Measurements from ENCODE around the gene FRMD5. TPM values are rescaled to one million over a fixed set of nuclear protein-coding genes. Genes with fewer than 3 reads are reported as not detected.

FRMD5 gene
- total RNA-seq, 1 donor from 2014 or later, result 1.2 TPM

DNA sequence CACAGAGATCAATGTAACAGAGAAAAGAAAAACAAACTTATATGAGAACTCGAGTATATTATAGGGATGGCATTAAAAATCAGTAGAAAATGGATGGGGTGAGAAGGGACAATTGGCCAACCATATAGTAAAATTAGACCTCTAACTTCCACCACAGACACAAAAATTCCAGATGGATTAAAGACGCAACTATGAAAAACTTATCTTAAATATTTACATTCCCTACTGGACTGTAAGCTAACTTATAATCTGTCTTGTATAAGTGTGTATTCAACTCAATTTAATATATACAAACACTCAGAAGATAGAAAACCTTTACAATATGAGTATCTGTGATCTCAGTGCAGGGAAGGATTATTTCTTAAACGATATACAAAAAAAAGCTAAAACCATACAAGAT is 373.6 kb downstream of the FRMD5 start:
- no peaks in the 10 kb centered on the region for H3K27me3 ChIP-seq
- DNase-seq (no peak), ATAC-seq (no peak)
- no peak overlapping the region for H3K27ac ChIP-seq
- TF ChIP-seq, protein P1, sequence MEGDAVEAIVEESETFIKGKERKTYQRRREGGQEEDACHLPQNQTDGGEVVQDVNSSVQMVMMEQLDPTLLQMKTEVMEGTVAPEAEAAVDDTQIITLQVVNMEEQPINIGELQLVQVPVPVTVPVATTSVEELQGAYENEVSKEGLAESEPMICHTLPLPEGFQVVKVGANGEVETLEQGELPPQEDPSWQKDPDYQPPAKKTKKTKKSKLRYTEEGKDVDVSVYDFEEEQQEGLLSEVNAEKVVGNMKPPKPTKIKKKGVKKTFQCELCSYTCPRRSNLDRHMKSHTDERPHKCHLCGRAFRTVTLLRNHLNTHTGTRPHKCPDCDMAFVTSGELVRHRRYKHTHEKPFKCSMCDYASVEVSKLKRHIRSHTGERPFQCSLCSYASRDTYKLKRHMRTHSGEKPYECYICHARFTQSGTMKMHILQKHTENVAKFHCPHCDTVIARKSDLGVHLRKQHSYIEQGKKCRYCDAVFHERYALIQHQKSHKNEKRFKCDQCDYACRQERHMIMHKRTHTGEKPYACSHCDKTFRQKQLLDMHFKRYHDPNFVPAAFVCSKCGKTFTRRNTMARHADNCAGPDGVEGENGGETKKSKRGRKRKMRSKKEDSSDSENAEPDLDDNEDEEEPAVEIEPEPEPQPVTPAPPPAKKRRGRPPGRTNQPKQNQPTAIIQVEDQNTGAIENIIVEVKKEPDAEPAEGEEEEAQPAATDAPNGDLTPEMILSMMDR (IDR thresholded peaks at IDR 0.05), result no peak
- no peaks in the 10 kb centered on the region for H3K9me3 ChIP-seq
- intact Hi-C loops (cut with DNase I), result no loop called here
- H3K4me3 ChIP-seq, result no peak overlapping the region
- H3K36me3 ChIP-seq, result peaks cover 17% of the 10 kb centered on the region
- peaks cover 25% of the 10 kb centered on the region for H3K4me1 ChIP-seq

Other genes starting within 250 kb of the FRMD5 start
- 77.7 TPM for gene GOLM2, start 93.4 kb upstream of the FRMD5 start, total RNA-seq
- 34.1 TPM for gene CTDSPL2, start 232.4 kb upstream of the FRMD5 start, total RNA-seq

Measured in upper lobe of right lung (tissue), 1 donor.